GM12874 (cell line): Measurements from ENCODE around the gene ANKRD52.

ENCODE experiments used
- TF ChIP-seq, protein P1 (sequence below): IDR thresholded peaks from 2 replicates; pipeline ENCODE4 v1.5.1; 2011; ENCODE audit warnings: low read depth, mild to moderate bottlenecking, control low read depth, low read length, moderate library complexity; ENCODE audit not compliant: insufficient read depth

ANKRD52 gene

DNA sequence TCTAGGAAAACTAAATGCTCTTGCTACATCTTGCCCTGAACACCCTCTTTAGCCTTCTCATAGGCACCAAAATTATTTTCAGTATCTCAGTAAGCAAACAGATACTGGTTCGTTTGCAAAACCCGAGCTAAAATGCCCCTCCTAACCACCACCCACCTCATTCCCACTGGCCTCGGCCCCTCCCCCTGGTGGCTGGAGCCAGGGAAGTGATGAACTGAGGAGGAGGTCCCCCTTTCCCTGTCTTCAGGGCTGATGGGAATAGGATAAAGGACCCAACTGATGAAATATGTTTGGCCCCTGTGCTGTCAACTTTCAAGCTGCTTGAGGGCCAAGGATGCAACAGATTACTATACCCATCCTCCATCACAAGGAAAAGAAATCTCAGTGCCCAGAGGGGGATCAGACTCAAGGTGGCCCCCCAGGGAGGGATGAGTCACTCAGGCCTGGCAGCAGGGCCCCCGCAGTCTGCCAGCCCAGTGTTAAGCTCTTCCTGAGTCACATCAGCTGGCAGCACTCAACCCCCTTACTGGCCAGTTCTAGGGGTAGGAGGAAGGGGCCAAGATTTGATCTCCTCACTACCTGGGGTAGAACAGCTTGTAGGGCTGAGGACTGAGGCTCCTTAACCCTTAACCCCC is 1.7 kb downstream of the ANKRD52 start:
- TF ChIP-seq, protein P1, sequence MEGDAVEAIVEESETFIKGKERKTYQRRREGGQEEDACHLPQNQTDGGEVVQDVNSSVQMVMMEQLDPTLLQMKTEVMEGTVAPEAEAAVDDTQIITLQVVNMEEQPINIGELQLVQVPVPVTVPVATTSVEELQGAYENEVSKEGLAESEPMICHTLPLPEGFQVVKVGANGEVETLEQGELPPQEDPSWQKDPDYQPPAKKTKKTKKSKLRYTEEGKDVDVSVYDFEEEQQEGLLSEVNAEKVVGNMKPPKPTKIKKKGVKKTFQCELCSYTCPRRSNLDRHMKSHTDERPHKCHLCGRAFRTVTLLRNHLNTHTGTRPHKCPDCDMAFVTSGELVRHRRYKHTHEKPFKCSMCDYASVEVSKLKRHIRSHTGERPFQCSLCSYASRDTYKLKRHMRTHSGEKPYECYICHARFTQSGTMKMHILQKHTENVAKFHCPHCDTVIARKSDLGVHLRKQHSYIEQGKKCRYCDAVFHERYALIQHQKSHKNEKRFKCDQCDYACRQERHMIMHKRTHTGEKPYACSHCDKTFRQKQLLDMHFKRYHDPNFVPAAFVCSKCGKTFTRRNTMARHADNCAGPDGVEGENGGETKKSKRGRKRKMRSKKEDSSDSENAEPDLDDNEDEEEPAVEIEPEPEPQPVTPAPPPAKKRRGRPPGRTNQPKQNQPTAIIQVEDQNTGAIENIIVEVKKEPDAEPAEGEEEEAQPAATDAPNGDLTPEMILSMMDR: no peak

DNA sequence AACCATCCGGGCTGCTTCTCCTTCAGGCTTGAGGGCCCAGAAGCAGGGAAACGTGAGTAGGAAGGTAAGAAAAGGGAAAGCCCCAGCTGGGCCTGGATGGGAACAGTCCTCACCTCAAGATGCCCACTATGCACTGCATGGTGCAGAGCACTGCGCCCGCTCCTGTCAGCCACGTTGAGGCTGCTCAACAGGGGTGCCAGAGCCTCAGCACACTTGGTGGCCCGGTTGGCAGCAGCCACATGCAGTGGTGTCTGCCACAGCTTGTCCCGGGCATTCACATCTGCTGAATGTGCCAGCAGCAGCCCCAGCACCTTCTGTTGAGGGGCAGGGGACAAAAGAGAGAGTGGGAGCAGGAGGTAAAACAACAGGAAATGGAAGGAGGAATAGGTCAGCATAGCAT is 2.5 kb downstream of the ANKRD52 start:
- TF ChIP-seq, protein P1: no peak

DNA sequence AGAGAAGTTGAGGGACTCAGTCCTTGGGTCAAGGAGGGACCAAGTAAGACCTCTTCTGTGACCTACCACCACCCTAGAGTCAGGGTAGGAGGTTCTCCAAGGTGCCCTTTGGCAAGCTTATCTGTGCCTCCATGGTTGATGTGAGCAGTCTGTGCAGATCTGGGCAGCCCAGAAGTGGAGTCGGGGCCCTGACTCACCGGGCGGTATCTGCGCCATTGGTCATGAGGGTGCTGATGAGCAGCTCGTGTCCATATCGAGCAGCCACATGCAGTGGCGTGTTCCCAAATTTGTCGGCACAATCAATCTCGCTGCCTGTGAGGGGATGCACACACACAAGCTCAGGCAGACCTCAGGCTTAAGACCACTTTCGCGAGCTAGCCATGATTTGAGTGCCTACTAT is 5.1 kb downstream of the ANKRD52 start:
- TF ChIP-seq, protein P1: no peak

DNA sequence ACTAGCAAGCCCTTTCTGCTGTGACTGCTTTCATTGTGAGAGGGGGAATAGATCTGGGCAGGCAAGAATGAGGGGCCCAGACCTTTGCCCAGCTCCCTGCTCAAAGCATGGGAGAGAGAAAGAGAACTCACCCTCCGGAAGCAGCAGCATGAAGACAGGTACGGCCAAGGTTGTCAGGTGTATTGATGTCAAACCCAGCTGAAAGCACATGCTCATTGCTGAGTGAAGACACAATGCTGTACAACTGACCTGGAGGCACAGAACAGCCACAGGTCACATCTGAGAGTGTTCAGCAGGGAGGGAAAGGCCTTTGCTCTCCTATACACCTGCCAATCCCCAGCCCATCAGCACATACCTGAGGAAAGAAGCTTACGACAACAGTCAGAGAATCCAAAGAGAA is 5.5 kb downstream of the ANKRD52 start:
- TF ChIP-seq, protein P1: no peak

DNA sequence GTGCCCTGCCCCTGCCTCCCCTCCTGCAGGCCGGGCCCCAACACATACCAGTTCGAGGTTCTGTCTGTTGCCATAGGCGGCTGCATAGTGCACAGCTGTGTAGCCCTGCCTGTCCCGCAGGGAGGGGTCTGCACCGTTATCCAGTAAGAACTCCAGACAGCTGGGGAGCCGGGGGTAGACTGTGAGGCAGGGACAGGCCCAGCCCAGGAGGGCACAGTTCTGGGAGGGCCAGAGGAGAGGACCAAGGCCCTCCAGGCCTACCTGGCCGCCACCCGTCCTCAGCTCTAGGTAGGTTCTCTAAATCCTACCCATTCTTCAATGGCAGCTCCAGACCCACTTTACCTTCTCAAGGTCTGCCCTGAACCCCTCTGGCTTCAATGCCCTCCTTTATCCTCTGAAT is 9.5 kb downstream of the ANKRD52 start:
- TF ChIP-seq, protein P1: no peak

DNA sequence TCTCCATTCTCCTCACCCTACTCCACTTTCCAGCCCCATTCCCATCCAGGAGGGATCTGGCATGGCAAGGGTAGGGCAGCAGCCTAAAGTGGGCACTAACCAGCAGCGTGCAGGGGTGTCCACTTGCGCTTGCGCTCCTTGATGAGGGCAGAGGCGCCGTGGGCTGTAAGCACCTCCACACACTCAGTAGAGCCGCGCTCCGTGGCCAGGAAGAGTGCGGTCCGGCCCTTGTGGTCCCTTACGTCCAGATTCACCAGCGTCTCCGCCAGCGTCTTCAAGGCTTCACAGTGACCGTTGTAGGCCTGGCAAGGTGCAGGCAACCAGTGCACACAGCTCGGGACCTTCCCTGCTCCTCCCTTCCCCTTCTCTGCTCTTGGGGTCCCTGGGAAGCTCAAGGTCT is 10.3 kb downstream of the ANKRD52 start:
- TF ChIP-seq, protein P1: no peak

DNA sequence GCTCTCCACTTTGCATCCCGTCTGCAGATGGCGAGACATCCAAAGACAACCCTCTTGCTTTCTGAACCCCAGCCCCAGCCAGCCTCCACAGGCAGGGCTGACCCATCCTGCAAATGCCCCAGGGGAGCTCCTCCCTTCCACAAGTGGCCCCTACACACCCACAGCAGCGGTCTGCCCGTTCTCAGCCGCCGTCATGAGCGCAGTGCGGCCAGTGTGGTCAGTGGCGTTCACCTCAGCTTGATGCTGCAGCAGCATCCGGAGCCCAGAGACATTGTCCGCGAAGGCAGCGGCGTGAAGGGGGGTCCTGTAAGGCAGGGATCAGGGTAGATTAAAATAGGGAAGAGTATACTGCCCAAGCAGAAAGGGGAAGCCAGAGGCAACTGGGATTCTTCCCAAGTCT is 13.7 kb downstream of the ANKRD52 start:
- TF ChIP-seq, protein P1: no peak
